ENCODE measurements around the gene CCP110. TPM values are rescaled to one million over a fixed set of nuclear protein-coding genes. Genes with fewer than 3 reads are reported as not detected.

Gene CCP110
- total RNA-seq, 1 donor from 2014 or later, result 3.9 TPM

- H3K4me3 ChIP-seq (ENCODE audit: low read depth, low read length), result no peak overlapping the region
- DNase-seq (ENCODE audit: low read depth) (no peak), FAIRE-seq (no peak)
- peaks cover 7% of the 10 kb centered on the region for H3K36me3 ChIP-seq (ENCODE audit: control insufficient read depth, insufficient read depth, low read length)
- TF ChIP-seq, protein P1, sequence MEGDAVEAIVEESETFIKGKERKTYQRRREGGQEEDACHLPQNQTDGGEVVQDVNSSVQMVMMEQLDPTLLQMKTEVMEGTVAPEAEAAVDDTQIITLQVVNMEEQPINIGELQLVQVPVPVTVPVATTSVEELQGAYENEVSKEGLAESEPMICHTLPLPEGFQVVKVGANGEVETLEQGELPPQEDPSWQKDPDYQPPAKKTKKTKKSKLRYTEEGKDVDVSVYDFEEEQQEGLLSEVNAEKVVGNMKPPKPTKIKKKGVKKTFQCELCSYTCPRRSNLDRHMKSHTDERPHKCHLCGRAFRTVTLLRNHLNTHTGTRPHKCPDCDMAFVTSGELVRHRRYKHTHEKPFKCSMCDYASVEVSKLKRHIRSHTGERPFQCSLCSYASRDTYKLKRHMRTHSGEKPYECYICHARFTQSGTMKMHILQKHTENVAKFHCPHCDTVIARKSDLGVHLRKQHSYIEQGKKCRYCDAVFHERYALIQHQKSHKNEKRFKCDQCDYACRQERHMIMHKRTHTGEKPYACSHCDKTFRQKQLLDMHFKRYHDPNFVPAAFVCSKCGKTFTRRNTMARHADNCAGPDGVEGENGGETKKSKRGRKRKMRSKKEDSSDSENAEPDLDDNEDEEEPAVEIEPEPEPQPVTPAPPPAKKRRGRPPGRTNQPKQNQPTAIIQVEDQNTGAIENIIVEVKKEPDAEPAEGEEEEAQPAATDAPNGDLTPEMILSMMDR (IDR thresholded peaks at IDR 0.05; ENCODE audit: insufficient read depth, low read length, severe bottlenecking), result no peak
- no peaks in the 10 kb centered on the region for H3K27me3 ChIP-seq (ENCODE audit: control insufficient read depth, insufficient read depth, low read length)
Observed at GRCh38 chr16:19582050-19582831, 58.5 kb downstream of the CCP110 start.

- Histone ChIP-seq H3K27me3 (ENCODE audit: control insufficient read depth, insufficient read depth, low read length) (no peaks in the 10 kb centered on the region), H3K36me3 (ENCODE audit: control insufficient read depth, insufficient read depth, low read length) (peaks cover 6% of the 10 kb centered on the region), H3K4me3 (ENCODE audit: low read depth, low read length) (no peak overlapping the region)
- no peak for FAIRE-seq
- TF ChIP-seq, protein P1 (IDR thresholded peaks at IDR 0.05; ENCODE audit: insufficient read depth, low read length, severe bottlenecking), result peak; percentile 78
- DNase-seq (ENCODE audit: low read depth), result peak; percentile 52
Observed at GRCh38 chr16:19583665-19584300, 60.0 kb downstream of the CCP110 start.

DNA sequence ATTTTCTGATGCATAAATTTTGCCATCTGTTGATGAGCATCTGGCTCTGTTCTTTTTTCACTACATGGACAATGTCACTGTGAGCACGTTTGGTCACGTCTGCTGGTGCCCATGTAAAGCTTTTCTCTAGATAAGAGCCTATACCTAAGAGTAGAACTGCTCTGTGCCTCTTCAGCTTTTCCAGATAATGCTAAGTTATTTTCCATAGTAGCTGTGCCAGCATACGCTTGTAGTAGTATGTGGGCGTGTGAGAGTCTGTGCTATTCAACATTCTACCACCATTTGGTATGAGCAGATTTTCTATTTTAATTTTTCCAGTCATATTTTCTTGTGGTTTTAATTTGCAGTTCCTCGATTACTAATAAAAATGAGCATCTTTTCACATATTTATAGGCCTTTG is 64.9 kb downstream of the CCP110 start:
- FAIRE-seq, result no peak
- TF ChIP-seq, protein P1 (IDR thresholded peaks at IDR 0.05; ENCODE audit: insufficient read depth, low read length, severe bottlenecking), result no peak
- no peak for DNase-seq (ENCODE audit: low read depth)
- H3K4me3 ChIP-seq (ENCODE audit: low read depth, low read length), result no peak overlapping the region
- H3K36me3 ChIP-seq (ENCODE audit: control insufficient read depth, insufficient read depth, low read length), result peaks cover 4% of the 10 kb centered on the region
- no peaks in the 10 kb centered on the region for H3K27me3 ChIP-seq (ENCODE audit: control insufficient read depth, insufficient read depth, low read length)

DNA sequence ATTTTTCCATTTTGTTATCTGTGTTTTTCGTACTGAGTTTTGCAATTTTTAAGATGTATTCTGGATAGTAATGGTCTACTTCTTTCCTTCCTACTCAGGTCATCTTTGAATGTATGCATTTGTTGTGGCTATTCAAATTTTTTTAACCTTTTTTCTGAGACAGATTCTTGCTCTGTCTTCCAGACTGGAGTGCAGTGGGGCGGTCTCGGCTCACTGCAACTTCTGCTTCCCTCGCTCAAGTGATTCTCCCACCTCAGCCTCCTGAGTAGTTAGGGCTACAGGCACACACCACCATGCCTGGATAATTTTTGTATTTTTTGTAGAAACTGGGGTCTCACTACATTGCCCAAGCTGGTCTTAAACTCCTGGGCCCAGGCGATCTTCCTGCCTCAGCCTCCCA is 65.4 kb downstream of the CCP110 start:
- no peak for FAIRE-seq
- TF ChIP-seq, protein P1 (IDR thresholded peaks at IDR 0.05; ENCODE audit: insufficient read depth, low read length, severe bottlenecking), result no peak
- no peaks in the 10 kb centered on the region for H3K27me3 ChIP-seq (ENCODE audit: control insufficient read depth, insufficient read depth, low read length)
- no peak overlapping the region for H3K4me3 ChIP-seq (ENCODE audit: low read depth, low read length)
- DNase-seq (ENCODE audit: low read depth), result no peak
- peaks cover 4% of the 10 kb centered on the region for H3K36me3 ChIP-seq (ENCODE audit: control insufficient read depth, insufficient read depth, low read length)

DNA sequence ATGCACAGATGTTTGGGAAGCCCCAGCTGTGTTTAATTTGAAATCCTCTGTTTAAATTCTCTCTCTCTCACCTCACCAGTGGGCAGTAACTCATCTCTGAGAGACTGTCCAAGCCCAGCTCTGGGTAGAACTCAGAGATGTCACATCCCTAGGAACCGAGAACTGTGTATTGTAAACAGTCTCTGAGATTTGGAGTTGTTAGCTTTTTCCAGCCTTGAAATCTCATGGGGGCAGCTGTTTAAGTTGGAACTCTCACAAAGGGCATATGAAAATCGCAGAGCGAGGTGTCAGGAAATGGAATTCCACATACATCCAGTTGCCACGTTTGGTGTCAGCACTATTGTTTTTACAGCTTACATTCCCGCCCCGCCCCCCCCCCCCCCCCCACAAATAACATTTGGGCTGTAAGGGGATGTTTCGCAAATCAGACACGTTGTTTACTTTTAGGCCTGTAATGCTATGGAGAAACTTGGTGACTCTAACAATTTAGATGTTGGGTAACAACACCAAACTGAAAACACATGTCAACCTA is 66.1 kb downstream of the CCP110 start:
- TF ChIP-seq, protein P1 (IDR thresholded peaks at IDR 0.05; ENCODE audit: insufficient read depth, low read length, severe bottlenecking), result no peak
- FAIRE-seq, result no peak
- no peak overlapping the region for H3K4me3 ChIP-seq (ENCODE audit: low read depth, low read length)
- no peaks in the 10 kb centered on the region for H3K27me3 ChIP-seq (ENCODE audit: control insufficient read depth, insufficient read depth, low read length)
- DNase-seq (ENCODE audit: low read depth), result no peak
- H3K36me3 ChIP-seq (ENCODE audit: control insufficient read depth, insufficient read depth, low read length), result peaks cover 4% of the 10 kb centered on the region

Measured in bronchial epithelial cell (primary cell).